HL-60 (cell line): ENCODE results near the gene RHOBTB1.

Experiments used
- CTCF ChIP-seq: IDR thresholded peaks from one replicate; pipeline ENCODE4 v1.5.1; 2011; ENCODE audit warnings: low read length, control low read depth, inconsistent platforms; ENCODE audit not compliant: insufficient read depth
- POLR2AphosphoS5 ChIP-seq: IDR thresholded peaks from 2 replicates; pipeline ENCODE4 v1.6.1; 2012; ENCODE audit warnings: low read depth
- REST ChIP-seq: IDR thresholded peaks from 2 replicates; pipeline ENCODE4 v1.6.1; 2012; ENCODE audit warnings: low read depth; ENCODE audit not compliant: insufficient replicate concordance

DNA sequence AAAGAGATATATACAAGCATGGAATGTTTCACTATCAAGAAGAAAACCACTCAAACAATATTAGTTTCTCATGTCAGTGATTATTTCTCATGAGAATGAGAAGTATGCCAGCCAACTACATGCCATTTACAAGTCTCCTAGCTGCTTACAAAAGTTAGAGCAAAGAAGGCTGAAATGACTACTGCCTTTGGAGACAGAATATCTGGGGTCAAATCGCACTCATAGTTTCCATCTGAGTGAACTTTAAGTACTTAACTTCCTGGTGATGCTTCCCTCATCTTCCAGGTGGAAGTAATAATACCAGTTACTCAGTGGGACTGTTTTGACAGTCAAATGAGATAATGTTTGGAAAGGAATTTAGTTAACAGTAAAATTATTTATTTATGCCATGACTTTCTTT, 42.0 kb upstream of the RHOBTB1 start:
- TF ChIP-seq CTCF = no peak
- TF ChIP-seq POLR2AphosphoS5 = no peak
- no peak for TF ChIP-seq REST
